VCaP (cell line): ENCODE measurements around the gene TPK1.

Source experiments
- H3K27ac ChIP-seq: fragments of 450-650 bp; 2 replicates; pipeline ENCODE4 v1.5.1; 2017
- TF ChIP-seq, protein P1 (sequence below): fragments of 450-650 bp; conservative IDR thresholded peaks from 2 replicates; pipeline ENCODE4 v1.5.1; 2017; ENCODE audit warnings: mild to moderate bottlenecking, moderate library complexity

The TPK1 gene

DNA sequence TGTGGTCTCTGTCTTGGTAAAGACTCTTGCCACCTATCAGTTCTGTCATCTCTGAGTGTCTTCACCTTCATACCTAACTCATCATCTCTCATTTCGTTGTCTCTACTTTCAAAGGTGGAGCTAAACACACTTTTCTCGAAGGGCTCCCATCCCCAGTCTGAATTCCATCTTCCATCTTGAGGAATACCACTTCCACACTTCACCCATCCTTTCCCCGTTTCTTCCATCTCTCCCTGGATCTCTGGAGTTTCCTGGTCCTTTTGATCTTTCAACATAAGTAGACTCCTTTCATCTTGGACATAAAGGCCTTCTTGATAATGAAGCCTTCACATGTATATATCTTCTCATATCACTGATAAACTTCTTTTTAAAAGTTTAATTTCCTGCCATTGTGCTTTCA is 311.6 kb downstream of the TPK1 start:
- TF ChIP-seq, protein P1, sequence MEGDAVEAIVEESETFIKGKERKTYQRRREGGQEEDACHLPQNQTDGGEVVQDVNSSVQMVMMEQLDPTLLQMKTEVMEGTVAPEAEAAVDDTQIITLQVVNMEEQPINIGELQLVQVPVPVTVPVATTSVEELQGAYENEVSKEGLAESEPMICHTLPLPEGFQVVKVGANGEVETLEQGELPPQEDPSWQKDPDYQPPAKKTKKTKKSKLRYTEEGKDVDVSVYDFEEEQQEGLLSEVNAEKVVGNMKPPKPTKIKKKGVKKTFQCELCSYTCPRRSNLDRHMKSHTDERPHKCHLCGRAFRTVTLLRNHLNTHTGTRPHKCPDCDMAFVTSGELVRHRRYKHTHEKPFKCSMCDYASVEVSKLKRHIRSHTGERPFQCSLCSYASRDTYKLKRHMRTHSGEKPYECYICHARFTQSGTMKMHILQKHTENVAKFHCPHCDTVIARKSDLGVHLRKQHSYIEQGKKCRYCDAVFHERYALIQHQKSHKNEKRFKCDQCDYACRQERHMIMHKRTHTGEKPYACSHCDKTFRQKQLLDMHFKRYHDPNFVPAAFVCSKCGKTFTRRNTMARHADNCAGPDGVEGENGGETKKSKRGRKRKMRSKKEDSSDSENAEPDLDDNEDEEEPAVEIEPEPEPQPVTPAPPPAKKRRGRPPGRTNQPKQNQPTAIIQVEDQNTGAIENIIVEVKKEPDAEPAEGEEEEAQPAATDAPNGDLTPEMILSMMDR, result no peak
- no peak overlapping the region for H3K27ac ChIP-seq

DNA sequence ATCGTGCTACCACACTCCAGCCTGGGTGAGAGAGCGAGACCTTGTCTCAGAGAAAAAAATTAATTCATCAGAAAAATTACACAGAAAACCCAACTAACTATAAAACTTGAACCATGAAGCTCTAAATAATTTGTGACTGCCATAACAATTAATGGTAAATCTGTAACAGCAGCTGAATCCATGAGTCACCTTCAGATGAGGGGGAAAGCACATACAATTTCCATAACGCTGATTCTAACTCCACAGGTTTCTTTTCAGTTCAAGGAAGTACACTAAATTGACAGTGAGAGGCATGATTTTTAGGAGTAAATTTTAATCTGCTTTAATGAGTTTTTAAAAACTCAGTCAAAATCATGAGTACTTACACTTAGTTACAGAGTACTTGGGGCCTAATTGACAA is 312.2 kb downstream of the TPK1 start:
- no peak overlapping the region for H3K27ac ChIP-seq
- TF ChIP-seq, protein P1, result no peak

DNA sequence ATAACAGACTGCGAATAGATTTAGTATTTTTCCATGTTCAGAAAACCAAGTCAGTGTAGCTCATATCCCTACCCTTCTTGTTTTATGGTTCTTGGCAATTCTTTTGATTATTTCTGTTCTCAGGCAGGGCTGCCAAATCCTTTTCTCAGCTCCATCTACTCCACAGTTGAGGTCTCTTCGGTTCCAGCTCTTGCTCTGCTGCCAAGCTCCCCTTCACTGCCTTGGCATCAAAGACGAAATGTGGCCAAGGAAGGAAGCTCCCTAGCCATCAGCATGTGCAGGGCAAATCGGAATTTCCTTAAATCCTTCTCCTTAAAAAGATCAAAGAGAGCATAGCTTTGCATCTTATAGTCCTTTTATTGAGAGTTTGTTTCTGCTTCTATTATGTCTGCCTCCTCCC is 315.9 kb downstream of the TPK1 start:
- TF ChIP-seq, protein P1, result no peak

DNA sequence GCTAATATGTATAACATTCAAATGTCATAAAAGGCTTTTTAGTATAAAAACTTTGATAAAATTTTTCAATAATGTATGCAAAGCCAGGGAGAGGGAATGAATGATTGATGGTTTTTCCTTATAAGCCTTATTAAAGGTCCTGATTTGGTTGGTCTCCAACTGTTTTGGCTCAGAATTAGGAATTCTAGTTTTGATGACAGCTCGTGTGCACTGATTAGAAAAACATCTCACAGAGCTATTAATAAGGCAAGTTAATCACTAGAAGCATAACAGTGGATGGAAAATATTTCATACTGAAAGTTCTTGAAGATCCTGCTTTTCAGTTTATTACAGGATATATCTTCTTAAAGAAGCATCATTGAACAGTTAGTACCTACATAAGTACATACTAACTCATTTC is 317.5 kb downstream of the TPK1 start:
- peak overlapping the region; percentile 24; the same call in 1 of the 2 replicates for H3K27ac ChIP-seq
- TF ChIP-seq, protein P1, result no peak

More for the DNA sequence above, 315.9 kb downstream of the TPK1 start:
- no peak overlapping the region for H3K27ac ChIP-seq

DNA sequence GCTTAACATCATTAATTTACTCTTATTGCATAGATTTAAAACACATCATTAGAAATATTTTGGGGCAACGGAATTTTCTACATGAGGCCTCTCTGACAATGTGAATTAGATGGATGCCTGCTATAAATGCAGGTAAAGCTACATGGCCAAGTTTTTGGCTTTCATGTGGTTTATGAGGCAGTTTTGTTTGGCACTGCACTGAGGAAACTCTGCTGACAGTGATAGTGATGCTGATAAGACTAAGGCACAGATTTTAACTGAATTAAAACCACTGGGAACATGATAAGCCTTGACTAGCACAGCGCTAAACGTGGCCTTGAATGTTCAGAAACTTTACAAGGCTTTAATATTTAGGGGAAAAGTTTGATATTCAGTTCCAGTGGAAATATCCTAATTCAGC is 318.1 kb downstream of the TPK1 start:
- peak overlapping the region; percentile 24 for H3K27ac ChIP-seq
- TF ChIP-seq, protein P1, result no peak

DNA sequence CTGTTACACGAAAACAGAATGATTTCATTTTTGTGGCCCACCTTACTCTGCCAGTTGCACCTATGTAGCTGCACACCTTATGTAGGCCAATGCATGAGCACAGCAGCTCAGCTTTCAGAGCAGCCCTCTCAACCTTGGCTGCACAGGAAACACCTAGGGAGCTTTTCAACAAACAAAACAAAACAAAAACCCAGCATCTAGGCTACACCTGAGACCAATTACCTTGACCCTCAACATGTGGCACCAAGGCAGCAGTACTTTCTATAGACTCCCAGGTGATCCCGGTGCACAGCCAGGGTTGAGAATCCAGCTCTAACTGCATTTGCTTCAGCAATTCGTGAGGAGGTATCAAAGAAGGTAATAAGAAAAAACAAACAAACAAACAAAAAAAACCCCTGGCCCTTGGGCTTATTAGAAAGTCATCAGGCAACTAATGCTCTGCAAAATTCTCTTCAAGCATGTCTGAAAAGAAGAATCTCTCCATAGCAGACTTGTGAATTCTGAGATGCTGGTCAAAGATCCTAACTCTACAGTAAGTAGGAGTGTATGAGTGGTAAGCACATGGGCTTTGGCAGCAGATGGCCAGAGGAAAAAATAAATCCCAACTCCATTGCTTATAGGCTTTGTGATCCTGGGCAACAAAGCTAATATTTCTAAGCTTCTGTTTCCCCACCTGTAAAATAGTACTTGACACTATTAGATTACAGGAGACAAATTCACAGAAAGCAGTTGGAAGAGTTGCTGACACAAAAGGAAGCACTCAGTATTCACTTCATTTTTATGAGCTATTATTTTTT is 318.9 kb downstream of the TPK1 start:
- TF ChIP-seq, protein P1, result no peak
- H3K27ac ChIP-seq, result peak overlapping the region; percentile 24

DNA sequence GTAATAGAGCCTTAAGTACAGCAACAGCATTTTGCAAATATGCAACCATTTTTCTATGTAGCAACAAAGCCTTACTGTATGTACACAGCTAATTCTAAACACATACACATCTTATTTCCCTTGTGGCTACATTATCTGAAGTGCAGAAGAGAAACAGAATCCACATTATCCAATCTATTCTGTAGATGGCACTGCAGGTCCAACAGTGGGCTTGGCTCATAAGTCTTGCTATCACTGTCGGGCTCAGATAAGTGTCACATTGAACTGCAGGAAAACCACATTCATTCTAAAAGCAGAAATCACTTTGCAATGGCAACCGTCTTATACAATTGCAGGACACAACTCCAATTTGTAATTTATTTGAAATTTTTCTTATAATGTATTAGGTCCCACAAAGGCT is 322.5 kb downstream of the TPK1 start:
- TF ChIP-seq, protein P1, result peak; percentile 90
- peak overlapping the region; percentile 55 for H3K27ac ChIP-seq
